IMR-90 (cell line): ENCODE results near the gene KLHL25. TPM values are rescaled to one million over a fixed set of nuclear protein-coding genes. Genes with fewer than 3 reads are reported as not detected.

Experiments used
- ATAC-seq: fragments of 200-7000 bp; cut with Tn5 transposase; 2 replicates; pipeline ENCODE4 v1.9.1; 2020; ENCODE audit warnings: low read depth, mild to moderate bottlenecking, moderate library complexity
- BruUV-seq: library from RNA; stranded (reverse); fragments of 400-500 nt; replicated peaks from 2 replicates; lab custom pipeline; 2021; lab: Mats Ljungman, UMichigan
- CTCF ChIA-PET: fragments of 300-600 bp; formaldehyde crosslinking; extraction: SDS; loops from one replicate; lab custom pipeline; 2021; ENCODE audit warnings: antibody characterized with exemption; lab: Yijun Ruan, JAX
- POLR2A ChIA-PET: fragments of 300-600 bp; sonication (Branson Sonifier 250); formaldehyde crosslinking; loops from one replicate; lab custom pipeline; 2022; ENCODE audit warnings: antibody characterized with exemption; ENCODE audit not compliant: unreplicated experiment; lab: Charles Lee
- DNase-seq: peaks from one replicate; pipeline ENCODE4 v3.0.0; 2013
- H2AFZ ChIP-seq: replicated peaks from 2 replicates; pipeline ENCODE3; 2013; ENCODE audit warnings: low read length, mild to moderate bottlenecking; ENCODE audit not compliant: poor library complexity
- H2AK5ac ChIP-seq: 2 replicates; pipeline ENCODE4 v1.6.1; 2013; ENCODE audit warnings: low read depth, low read length, inconsistent platforms
- H2AK9ac ChIP-seq: replicated peaks from 2 replicates; pipeline ENCODE3; 2013; ENCODE audit warnings: mild to moderate bottlenecking, low read depth, low read length, moderate library complexity; ENCODE audit not compliant: poor library complexity
- H2BK120ac ChIP-seq: 2 replicates; pipeline ENCODE4 v1.6.1; 2013; ENCODE audit warnings: low read depth, low read length, inconsistent platforms
- H2BK15ac ChIP-seq: 3 replicates; pipeline ENCODE4 v1.6.1; 2013; ENCODE audit warnings: low read depth, low read length, inconsistent platforms
- H2BK20ac ChIP-seq: 2 replicates; pipeline ENCODE4 v1.6.1; 2013; ENCODE audit warnings: low read depth, mild to moderate bottlenecking, inconsistent platforms, low read length, moderate library complexity
- H2BK5ac ChIP-seq: 2 replicates; pipeline ENCODE4 v1.6.1; 2013; ENCODE audit warnings: mild to moderate bottlenecking, low read depth, low read length, inconsistent platforms; ENCODE audit not compliant: poor library complexity, severe bottlenecking
- H3K14ac ChIP-seq: replicated peaks from 2 replicates; pipeline ENCODE4 v1.6.1; 2013; ENCODE audit warnings: low read depth, low read length, inconsistent platforms
- H3K18ac ChIP-seq: 2 replicates; pipeline ENCODE4 v1.6.1; 2013; ENCODE audit warnings: low read depth, low read length, control low read depth
- H3K23ac ChIP-seq: 2 replicates; pipeline ENCODE4 v1.6.1; 2013; ENCODE audit warnings: low read depth, low read length, inconsistent platforms
- H3K27ac ChIP-seq: 2 replicates; pipeline ENCODE4 v1.5.1; 2013; ENCODE audit warnings: mild to moderate bottlenecking, control low read depth, low read length; ENCODE audit not compliant: insufficient read depth
- H3K27me3 ChIP-seq: 2 replicates; pipeline ENCODE4 v1.6.1; 2013; ENCODE audit warnings: low read length; ENCODE audit not compliant: control insufficient read depth, insufficient read depth
- H3K36me3 ChIP-seq: 2 replicates; pipeline ENCODE4 v1.6.1; 2013; ENCODE audit warnings: low read length, mixed read lengths; ENCODE audit not compliant: control insufficient read depth, insufficient read depth
- H3K4ac ChIP-seq: 2 replicates; pipeline ENCODE4 v1.6.1; 2013; ENCODE audit warnings: low read depth, low read length, inconsistent platforms
- H3K4me1 ChIP-seq: 2 replicates; pipeline ENCODE4 v1.6.1; 2013; ENCODE audit warnings: low read length, mixed read lengths; ENCODE audit not compliant: control insufficient read depth, insufficient read depth
- H3K4me2 ChIP-seq: 2 replicates; pipeline ENCODE4 v1.6.1; 2013; ENCODE audit warnings: low read depth, mild to moderate bottlenecking, control low read depth, low read length, moderate library complexity
- H3K4me3 ChIP-seq: 2 replicates; pipeline ENCODE4 v1.5.1; 2013; ENCODE audit warnings: low read depth, mild to moderate bottlenecking, control low read depth, low read length, moderate library complexity; ENCODE audit not compliant: insufficient read depth
- H3K56ac ChIP-seq: 2 replicates; pipeline ENCODE4 v1.6.1; 2013; ENCODE audit warnings: low read length, inconsistent platforms; ENCODE audit not compliant: insufficient read depth; ENCODE audit errors: extremely low read depth
- H3K79me1 ChIP-seq, 2 experiments: 2 replicates each; pipeline ENCODE4 v1.6.1; 2013; ENCODE audit warnings: low read length in 2 of 2, inconsistent platforms in 1 of 2, low read depth in 1 of 2
- H3K9ac ChIP-seq: 2 replicates; pipeline ENCODE4 v1.6.1; 2013; ENCODE audit warnings: low read depth, low read length, control low read depth
- H3K9me1 ChIP-seq: 2 replicates; pipeline ENCODE4 v1.6.1; 2013; ENCODE audit warnings: low read length, inconsistent platforms; ENCODE audit not compliant: insufficient read depth
- H3K9me3 ChIP-seq: 2 replicates; pipeline ENCODE4 v1.6.1; 2013; ENCODE audit warnings: low read length; ENCODE audit not compliant: control insufficient read depth, insufficient read depth
- H4K20me1 ChIP-seq: 2 replicates; pipeline ENCODE4 v1.6.1; 2013; ENCODE audit warnings: low read length, inconsistent platforms; ENCODE audit not compliant: insufficient read depth
- H4K5ac ChIP-seq: 2 replicates; pipeline ENCODE4 v1.6.1; 2013; ENCODE audit warnings: mild to moderate bottlenecking, low read depth, low read length, control low read depth
- H4K8ac ChIP-seq, 2 experiments: 2 replicates each; pipeline ENCODE4 v1.6.1; 2013; ENCODE audit warnings: low read depth in 2 of 2, low read length in 2 of 2, control low read depth in 1 of 2, inconsistent platforms in 1 of 2
- H4K91ac ChIP-seq: 2 replicates; pipeline ENCODE4 v1.6.1; 2013; ENCODE audit warnings: low read depth, low read length, inconsistent platforms; ENCODE audit not compliant: insufficient read depth
- CEBPB ChIP-seq: IDR thresholded peaks from 2 replicates; pipeline ENCODE4 v1.6.1; 2012; ENCODE audit warnings: low read depth, low read length, improper control_type of control experiment
- FOS ChIP-seq: fragments of 150-350 bp; IDR thresholded peaks from 2 replicates; pipeline ENCODE4 v1.6.1; 2016; ENCODE audit warnings: low read depth, low read length
- WGBS, 2 experiments: methylation state at CpG; one replicate each; pipeline versions ENCODE4 v1.1.5 to v1.1.7; 2013; ENCODE audit warnings: missing lambda C conversion rate in 2 of 2; ENCODE audit not compliant: insufficient read length in 1 of 2; ENCODE audit errors: extremely low coverage in 2 of 2; 5-methylcytosine and 5-hydroxymethylcytosine counted together
- dilution Hi-C: fragments of 300-500 bp; cut with HindIII; formaldehyde crosslinking; loops from one replicate; pipeline ENCODE4 v1.14.3; 2018; ENCODE audit warnings: low sequenced_read_pairs; ENCODE audit not compliant: unreplicated experiment
- in situ Hi-C: fragments of 300-500 bp; cut with MboI; formaldehyde crosslinking; loops from 3 replicates; pipeline ENCODE4 v1.14.3; 2019; ENCODE audit warnings: low sequenced_read_pairs, inconsistent platforms, mixed read lengths
- intact Hi-C: fragments of 100-400 bp; cut with micrococcal nuclease; formaldehyde crosslinking; loops from 2 replicates; pipeline ENCODE4 v1.10.0; 2022
- polyA plus RNA-seq, 3 experiments: library from polyadenylated mRNA; depleted of rRNA; stranded (reverse); fragments of >200 nt; gene quantifications; 2 replicates each; pipeline ENCODE4 v1.2.3, GENCODE V29; 2012; ENCODE audit warnings: low replicate concordance in 1 of 3
- total RNA-seq: library from RNA; depleted of rRNA; stranded (reverse); fragments of >200 nt; gene quantifications from 2 replicates; pipeline ENCODE4 v1.2.3, GENCODE V29; 2012

Gene KLHL25
- total and polyA plus RNA-seq, 2 of the 4 experiments (the other 2 are of a cell fraction), result 2.7 to 5.6 TPM

GRCh38 chr15:85785887-85786780 lies 8.6 kb downstream of the KLHL25 start:
- H3K14ac ChIP-seq, result no peak overlapping the region
- H4K20me1 ChIP-seq, result peaks cover 12% of the 10 kb centered on the region
- no peak overlapping the region for H3K23ac ChIP-seq
- no peaks in the 10 kb centered on the region for H3K36me3 ChIP-seq
- ChIA-PET CTCF (no interaction called here), POLR2A (no interaction called here)
- intact Hi-C loops, result no loop called here
- no peak overlapping the region; the same call in 1 of the 2 replicates for H4K91ac ChIP-seq
- no peak overlapping the region for H3K9ac ChIP-seq
- H2BK5ac ChIP-seq, result peak overlapping the region; percentile 21
- peak; percentile 58 for DNase-seq
- H3K9me1 ChIP-seq, result peaks cover 12% of the 10 kb centered on the region
- no peak overlapping the region for H2AFZ ChIP-seq
- no peak overlapping the region; the same call in 1 of the 2 replicates for H2AK5ac ChIP-seq
- H3K4me2 ChIP-seq, result peak overlapping the region; percentile 74
- H4K8ac ChIP-seq, result no peak overlapping the region; a peak in 1 of 4 replicates
- no peak overlapping the region for H4K5ac ChIP-seq
- peak overlapping the region; percentile 35; the same call in 1 of the 2 replicates for H3K4ac ChIP-seq
- peak overlapping the region; percentile 38 for H2AK9ac ChIP-seq
- H3K18ac ChIP-seq, result no peak overlapping the region
- no peak overlapping the region for H3K56ac ChIP-seq
- no peaks in the 10 kb centered on the region for H3K9me3 ChIP-seq
- TF ChIP-seq CEBPB (no peak), FOS (0 out of 2 replicates have a peak, but pooled peaks have one; percentile 38)
- peaks cover 20 to 54% of the 10 kb centered on the region in 2 experiments; a peak in 3 of 4 replicates for H3K79me1 ChIP-seq
- in situ Hi-C loops, result no loop called here
- no TSS peak for BruUV-seq
- H3K27ac ChIP-seq, result no peak overlapping the region
- H3K4me1 ChIP-seq, result peaks cover 16% of the 10 kb centered on the region
- 67% methylated on average over 1 of the region's 10 CpGs; no CpG with 5 or more reads in 1 of the 2 experiments for WGBS, 2 experiments
- H3K27me3 ChIP-seq, result no peaks in the 10 kb centered on the region
- H2BK20ac ChIP-seq, result no peak overlapping the region
- H2BK120ac ChIP-seq, result no peak overlapping the region
- no peak overlapping the region for H2BK15ac ChIP-seq
- dilution Hi-C loops, result no loop called here
- peak; percentile 87 for ATAC-seq
- no peak overlapping the region for H3K4me3 ChIP-seq
